ENCODE data around the gene DUSP8.
"Not testable (repeated sequence)": the region's sequence is repeated elsewhere in the genome, so short reads cannot be mapped to it uniquely, and the experiment has no call there.

The DUSP8 gene, protein sequence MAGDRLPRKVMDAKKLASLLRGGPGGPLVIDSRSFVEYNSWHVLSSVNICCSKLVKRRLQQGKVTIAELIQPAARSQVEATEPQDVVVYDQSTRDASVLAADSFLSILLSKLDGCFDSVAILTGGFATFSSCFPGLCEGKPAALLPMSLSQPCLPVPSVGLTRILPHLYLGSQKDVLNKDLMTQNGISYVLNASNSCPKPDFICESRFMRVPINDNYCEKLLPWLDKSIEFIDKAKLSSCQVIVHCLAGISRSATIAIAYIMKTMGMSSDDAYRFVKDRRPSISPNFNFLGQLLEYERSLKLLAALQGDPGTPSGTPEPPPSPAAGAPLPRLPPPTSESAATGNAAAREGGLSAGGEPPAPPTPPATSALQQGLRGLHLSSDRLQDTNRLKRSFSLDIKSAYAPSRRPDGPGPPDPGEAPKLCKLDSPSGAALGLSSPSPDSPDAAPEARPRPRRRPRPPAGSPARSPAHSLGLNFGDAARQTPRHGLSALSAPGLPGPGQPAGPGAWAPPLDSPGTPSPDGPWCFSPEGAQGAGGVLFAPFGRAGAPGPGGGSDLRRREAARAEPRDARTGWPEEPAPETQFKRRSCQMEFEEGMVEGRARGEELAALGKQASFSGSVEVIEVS

DNA sequence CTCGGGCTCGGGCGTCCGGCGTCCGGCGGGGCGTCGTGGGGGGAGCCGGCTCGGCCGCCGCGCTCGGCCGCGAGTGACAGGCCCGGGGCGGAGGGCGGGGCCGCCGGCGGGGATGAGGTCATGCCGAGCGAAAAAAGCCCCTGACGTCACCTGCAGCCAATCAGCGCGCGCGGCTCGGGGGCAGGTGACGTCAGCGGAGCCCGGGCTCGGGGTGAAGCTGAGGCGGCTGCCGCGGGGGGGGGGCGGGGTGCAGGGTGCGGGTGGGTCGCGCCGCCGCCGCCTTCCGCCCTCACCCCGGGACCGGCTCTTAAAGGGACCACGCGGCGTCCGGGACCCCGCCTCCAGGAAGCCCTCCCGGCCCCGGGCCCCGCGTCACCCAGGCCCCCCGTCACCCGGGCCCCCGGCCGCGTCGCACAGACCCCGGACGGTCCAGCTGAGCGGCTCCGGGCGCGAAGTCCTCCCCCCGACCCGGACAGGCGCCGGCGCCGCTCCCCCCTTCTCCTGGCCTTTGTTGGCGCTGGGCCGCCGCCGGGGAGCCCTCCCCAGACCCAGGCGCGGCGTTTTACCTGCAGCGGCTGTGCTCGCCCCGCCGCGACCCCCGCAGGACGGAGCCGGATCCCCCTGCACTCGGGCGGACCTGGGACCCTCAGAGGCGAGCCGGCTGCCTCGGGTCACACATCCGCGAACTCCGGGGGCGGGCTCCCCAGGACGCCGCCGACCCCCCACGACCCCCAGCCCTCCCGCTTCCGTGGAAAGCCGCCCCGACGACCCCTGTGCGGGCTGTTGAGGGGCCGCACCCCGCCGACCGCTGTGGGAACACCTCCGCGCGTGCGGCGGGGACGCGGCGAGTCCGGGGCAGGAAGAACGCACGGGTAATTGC lies at the start of gene DUSP8:
Gene DUSP8 (minus strand): TSS at position 75 of the 880 bp plus-strand sequence. CDS start 6,445 bp downstream, outside the sequence.
- no peak for TF ChIP-seq ZFX (IDR thresholded peaks at IDR 0.05)
- TF ChIP-seq, protein P1, sequence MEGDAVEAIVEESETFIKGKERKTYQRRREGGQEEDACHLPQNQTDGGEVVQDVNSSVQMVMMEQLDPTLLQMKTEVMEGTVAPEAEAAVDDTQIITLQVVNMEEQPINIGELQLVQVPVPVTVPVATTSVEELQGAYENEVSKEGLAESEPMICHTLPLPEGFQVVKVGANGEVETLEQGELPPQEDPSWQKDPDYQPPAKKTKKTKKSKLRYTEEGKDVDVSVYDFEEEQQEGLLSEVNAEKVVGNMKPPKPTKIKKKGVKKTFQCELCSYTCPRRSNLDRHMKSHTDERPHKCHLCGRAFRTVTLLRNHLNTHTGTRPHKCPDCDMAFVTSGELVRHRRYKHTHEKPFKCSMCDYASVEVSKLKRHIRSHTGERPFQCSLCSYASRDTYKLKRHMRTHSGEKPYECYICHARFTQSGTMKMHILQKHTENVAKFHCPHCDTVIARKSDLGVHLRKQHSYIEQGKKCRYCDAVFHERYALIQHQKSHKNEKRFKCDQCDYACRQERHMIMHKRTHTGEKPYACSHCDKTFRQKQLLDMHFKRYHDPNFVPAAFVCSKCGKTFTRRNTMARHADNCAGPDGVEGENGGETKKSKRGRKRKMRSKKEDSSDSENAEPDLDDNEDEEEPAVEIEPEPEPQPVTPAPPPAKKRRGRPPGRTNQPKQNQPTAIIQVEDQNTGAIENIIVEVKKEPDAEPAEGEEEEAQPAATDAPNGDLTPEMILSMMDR (conservative IDR thresholded peaks at IDR 0.05) = no peak
- H3K27ac ChIP-seq = peak within 1 kb of the TSS; percentile 72

DNA sequence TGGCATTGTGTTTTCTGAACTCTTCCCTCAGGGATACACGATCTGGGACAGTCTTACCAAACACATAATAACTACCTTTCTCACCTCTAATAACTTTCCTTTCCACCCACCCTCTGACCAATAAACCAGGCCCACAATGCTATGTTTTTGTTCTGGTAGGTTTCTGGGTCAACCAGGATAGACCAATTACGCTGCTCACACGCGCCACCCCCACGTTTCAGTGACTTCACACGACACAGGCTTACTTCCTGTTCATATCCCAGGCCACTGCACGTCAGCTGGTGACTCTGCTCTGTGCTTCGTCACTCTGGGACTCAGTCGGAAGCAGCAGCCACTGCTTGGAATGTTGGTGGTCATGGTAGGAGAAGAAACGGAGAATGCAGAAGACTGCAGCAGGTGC lies 47.4 kb upstream of the DUSP8 start:
- TF ChIP-seq, protein P1 (conservative IDR thresholded peaks at IDR 0.05) = no peak
- H3K27ac ChIP-seq = no peak overlapping the region

DNA sequence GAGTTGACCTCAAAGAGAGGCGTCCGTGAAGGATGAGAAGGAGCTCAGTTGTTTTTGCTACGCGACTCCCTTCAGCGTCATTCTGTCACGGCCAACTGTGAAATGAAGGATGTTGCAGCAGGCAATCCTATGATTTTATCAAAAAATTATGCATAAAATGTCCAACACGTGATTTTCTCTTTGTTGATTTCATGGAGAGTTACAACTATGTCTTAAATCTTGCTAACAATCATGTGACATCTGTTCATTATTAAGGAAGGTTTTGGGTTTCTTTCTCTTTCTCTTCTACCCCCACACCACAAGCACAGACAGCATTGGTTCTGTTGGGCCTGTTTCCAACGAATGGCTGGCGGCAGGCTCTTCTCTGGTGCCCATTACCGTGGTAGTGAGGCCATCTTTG lies 46.2 kb upstream of the DUSP8 start:
- no peak for TF ChIP-seq ZFX (IDR thresholded peaks at IDR 0.05)
- TF ChIP-seq, protein P1 (conservative IDR thresholded peaks at IDR 0.05) = no peak
- H3K27ac ChIP-seq = no peak overlapping the region

DNA sequence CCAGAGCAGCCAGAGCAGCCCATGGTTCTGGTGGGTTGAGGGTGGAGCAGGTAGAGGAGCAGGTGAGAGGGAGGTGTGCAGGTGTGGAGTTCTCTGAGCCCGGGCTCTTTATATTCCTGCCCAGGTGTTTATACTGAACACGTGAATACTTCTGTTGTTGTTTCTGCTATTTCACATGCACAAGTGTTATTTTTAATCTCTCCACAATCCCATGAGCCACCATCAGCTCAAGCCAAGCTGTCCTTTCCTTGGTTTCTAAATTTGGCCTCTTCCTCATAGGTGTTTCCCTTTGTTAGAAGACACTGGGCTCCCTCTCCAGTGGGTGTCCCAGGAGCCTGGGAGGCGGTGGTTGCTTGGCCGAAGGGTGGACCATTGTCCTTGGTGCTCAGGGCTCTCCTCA lies 36.3 kb upstream of the DUSP8 start, which contains the start of gene KRTAP5-3:
Gene KRTAP5-3 (minus strand): TSS at position 101 of the 400 bp plus-strand sequence. CDS start 78 bp downstream, at position 23.
- TF ChIP-seq ZFX (IDR thresholded peaks at IDR 0.05) = no peak
- TF ChIP-seq, protein P1 (conservative IDR thresholded peaks at IDR 0.05) = no peak
- H3K27ac ChIP-seq = no peak within 1 kb of the TSS

DNA sequence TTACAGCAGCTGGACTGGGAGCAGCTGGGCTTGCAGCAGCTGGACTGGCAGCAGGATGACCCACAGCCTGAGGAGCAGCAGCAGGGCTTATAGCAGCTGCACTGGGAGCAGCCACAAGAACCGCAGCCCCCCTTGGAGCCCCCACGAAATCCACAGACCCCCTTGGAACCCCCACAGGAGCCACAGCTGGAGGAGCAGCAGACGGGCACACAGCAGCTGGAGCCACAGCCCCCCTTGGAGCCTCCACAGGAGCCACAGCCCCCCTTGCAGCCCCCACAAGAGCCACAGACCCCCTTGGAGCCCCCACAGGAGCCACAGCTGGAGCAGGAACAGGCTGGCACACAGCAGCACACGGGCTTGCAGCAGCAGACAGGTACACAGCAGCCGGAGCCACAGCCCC lies 35.8 kb upstream of the DUSP8 start:
- not testable (repeated sequence) for H3K27ac ChIP-seq

DNA sequence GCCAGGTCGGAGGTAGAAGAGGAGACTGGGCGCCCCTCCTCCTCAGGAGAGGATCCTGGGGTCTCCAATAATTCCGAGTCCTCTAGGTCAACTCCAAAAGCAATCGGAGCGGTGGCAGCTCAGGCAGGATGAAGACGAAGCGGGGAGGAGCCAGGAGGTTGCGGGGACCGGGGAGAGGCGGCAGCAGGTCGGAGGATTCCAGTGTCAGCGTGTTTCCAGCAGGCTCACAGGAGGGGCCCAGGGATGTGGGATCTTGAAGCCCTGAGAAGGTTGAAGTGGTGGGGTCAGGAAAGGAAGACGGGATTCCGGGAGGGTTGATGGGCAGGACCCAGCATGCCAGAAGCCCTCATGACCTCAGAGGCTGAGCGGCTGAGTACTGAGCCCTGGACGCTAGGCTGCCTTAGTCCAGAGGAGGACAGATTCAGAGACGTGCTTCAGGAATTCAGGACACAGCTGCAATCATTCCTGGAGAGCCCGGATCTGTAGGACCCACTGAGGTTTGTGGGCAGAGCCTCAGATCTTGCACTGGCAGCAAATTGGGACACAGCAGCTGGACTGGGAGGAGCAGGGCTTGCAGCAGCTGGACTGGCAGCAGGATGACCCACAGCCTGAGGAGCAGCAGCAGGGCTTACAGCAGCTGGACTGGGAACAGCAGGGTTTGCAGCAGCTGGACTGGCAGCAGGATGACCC lies 35.2 kb upstream of the DUSP8 start:
- not testable (repeated sequence) for H3K27ac ChIP-seq

DNA sequence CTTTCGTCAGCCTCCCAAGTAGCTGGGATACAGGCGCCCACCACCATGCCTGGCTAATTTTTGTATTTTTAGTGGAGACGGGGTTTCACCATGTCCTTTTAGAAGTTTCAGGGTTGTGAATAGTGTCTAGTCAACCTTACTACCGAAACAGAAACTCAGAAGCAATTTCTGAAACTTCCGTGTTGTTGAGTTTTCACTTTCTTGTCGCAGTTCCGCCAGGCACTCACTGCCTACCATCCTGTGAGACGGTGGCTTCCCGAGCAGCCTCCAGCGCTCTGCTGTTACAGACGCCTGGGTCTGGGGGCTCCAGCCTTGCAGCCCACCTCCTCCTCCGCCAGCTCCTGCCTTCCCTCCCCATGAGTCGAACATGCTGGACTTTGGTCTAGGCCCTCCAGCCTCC lies 33.9 kb upstream of the DUSP8 start:
- not testable (repeated sequence) for H3K27ac ChIP-seq

DNA sequence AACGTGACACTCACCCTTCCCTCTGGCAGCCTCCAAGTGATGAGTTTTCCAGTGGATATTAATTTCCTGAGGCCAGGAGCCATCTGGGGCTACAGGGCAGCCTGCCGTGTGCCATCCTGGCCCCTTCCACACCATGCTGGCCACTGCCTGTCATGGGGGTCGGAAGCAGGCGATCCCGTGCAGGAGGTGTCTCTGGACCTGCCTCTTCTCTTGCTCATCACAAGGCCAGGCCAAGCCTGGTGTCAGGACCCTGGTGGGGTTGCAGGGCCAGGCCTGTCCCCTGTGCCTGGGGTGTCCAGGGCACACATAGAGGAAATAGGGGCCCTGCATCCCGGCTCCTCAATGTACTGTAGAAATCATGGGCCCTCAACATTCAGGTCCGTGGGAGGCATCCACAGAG lies 32.6 kb upstream of the DUSP8 start:
- TF ChIP-seq, protein P1 (conservative IDR thresholded peaks at IDR 0.05) = no peak
- no peak for TF ChIP-seq ZFX (IDR thresholded peaks at IDR 0.05)
- no peak overlapping the region for H3K27ac ChIP-seq

Data from C4-2B (cell line).